HL-60 (cell line): ENCODE measurements around the gene ORMDL2.
"Not testable (repeated sequence)": the region's sequence is repeated elsewhere in the genome, so short reads cannot be mapped to it uniquely, and the experiment has no call there.

Experiments used
- DNase-seq, 2 experiments: peaks; one replicate each; pipeline ENCODE4 v3.0.0-alpha.2; 2010 to 2020; ENCODE audit warnings: low read depth in 1 of 2, low spot score in 1 of 2
- H3K27ac ChIP-seq: fragments of 250-450 bp; sonication (Bioruptor Pico); replicated peaks from 2 replicates; pipeline ENCODE4 v1.5.1; 2020; ENCODE audit warnings: mild to moderate bottlenecking, moderate library complexity
- H3K27me3 ChIP-seq: fragments of 250-450 bp; sonication (Bioruptor Pico); 2 replicates; pipeline ENCODE4 v1.5.1; 2021; ENCODE audit warnings: mild to moderate bottlenecking, moderate library complexity; ENCODE audit not compliant: insufficient read depth, poor library complexity, severe bottlenecking
- H3K4me3 ChIP-seq: replicated peaks from 2 replicates; pipeline ENCODE4 v1.5.1; 2011; ENCODE audit warnings: mild to moderate bottlenecking, control low read depth, low read length; ENCODE audit not compliant: insufficient read depth
- GABPA ChIP-seq: IDR thresholded peaks from 2 replicates; pipeline ENCODE4 v1.6.1; 2012; ENCODE audit warnings: low read depth
- POLR2AphosphoS5 ChIP-seq: IDR thresholded peaks from 2 replicates; pipeline ENCODE4 v1.6.1; 2012; ENCODE audit warnings: low read depth
- SPI1 ChIP-seq: IDR thresholded peaks from 2 replicates; pipeline ENCODE4 v1.6.1; 2012; ENCODE audit warnings: low read depth, mild to moderate bottlenecking, borderline replicate concordance
- TF ChIP-seq, protein P1 (sequence below): IDR thresholded peaks from one replicate; pipeline ENCODE4 v1.5.1; 2011; ENCODE audit warnings: low read length, control low read depth, inconsistent platforms; ENCODE audit not compliant: insufficient read depth
- TF ChIP-seq, protein P2 (sequence below): IDR thresholded peaks from 2 replicates; pipeline ENCODE4 v1.6.1; 2012; ENCODE audit warnings: low read depth; ENCODE audit not compliant: insufficient replicate concordance

ORMDL2 gene

DNA sequence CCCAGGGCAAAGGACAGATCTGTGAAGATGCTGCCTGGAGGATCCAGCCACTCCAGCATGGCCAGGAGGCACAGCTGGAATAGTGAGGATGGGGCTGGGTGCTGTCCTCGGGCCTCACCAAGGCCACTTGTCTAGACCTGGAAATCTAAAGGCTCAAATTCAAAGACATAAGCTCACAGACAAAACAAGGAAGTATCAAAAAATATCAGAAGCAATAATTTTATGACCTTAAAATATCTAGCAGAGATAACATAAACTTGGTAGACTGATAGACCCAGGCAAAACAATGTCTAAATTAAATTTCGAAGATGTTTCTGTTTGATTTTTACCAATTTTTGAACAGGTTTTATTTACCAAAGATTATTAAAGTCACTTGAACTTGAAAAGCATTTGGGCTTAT is 47.5 kb downstream of the ORMDL2 start:
- no peak for DNase-seq
- H3K4me3 ChIP-seq = no peak overlapping the region

DNA sequence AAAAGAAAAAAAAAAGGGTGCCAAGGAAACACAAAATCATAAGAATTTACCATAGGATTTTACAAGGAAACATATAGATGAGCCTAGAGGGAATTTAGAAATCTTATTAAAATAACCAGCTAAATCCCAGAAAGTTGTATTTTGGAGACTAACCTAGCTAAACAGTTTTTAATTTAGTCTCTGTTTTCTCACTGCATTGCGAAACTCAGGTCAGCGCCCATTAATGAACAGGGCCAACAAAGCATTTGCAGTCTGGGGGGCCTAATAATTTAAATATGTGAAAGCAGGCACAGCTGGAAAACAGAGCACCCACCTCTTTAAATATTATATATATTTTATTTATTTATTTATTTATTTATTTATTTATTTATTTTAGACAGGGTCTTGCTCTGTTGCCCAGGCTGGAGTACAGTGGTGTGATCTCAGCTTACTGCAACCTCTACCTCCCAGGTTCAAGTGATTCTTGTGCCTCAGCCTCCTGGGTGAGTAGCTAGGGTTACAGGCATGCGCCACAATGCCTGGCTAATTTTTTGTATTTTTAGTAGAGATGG is 48.7 kb downstream of the ORMDL2 start:
- not testable (repeated sequence) for H3K27me3 ChIP-seq, H3K4me3 ChIP-seq, H3K27ac ChIP-seq, DNase-seq

More for the DNA sequence above, 47.5 kb downstream of the ORMDL2 start:
- no peaks in the 10 kb centered on the region for H3K27me3 ChIP-seq
- H3K27ac ChIP-seq = no peak overlapping the region
- no peak for TF ChIP-seq POLR2AphosphoS5
- TF ChIP-seq SPI1 = no peak
- TF ChIP-seq, protein P1, sequence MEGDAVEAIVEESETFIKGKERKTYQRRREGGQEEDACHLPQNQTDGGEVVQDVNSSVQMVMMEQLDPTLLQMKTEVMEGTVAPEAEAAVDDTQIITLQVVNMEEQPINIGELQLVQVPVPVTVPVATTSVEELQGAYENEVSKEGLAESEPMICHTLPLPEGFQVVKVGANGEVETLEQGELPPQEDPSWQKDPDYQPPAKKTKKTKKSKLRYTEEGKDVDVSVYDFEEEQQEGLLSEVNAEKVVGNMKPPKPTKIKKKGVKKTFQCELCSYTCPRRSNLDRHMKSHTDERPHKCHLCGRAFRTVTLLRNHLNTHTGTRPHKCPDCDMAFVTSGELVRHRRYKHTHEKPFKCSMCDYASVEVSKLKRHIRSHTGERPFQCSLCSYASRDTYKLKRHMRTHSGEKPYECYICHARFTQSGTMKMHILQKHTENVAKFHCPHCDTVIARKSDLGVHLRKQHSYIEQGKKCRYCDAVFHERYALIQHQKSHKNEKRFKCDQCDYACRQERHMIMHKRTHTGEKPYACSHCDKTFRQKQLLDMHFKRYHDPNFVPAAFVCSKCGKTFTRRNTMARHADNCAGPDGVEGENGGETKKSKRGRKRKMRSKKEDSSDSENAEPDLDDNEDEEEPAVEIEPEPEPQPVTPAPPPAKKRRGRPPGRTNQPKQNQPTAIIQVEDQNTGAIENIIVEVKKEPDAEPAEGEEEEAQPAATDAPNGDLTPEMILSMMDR = no peak
- TF ChIP-seq, protein P2, sequence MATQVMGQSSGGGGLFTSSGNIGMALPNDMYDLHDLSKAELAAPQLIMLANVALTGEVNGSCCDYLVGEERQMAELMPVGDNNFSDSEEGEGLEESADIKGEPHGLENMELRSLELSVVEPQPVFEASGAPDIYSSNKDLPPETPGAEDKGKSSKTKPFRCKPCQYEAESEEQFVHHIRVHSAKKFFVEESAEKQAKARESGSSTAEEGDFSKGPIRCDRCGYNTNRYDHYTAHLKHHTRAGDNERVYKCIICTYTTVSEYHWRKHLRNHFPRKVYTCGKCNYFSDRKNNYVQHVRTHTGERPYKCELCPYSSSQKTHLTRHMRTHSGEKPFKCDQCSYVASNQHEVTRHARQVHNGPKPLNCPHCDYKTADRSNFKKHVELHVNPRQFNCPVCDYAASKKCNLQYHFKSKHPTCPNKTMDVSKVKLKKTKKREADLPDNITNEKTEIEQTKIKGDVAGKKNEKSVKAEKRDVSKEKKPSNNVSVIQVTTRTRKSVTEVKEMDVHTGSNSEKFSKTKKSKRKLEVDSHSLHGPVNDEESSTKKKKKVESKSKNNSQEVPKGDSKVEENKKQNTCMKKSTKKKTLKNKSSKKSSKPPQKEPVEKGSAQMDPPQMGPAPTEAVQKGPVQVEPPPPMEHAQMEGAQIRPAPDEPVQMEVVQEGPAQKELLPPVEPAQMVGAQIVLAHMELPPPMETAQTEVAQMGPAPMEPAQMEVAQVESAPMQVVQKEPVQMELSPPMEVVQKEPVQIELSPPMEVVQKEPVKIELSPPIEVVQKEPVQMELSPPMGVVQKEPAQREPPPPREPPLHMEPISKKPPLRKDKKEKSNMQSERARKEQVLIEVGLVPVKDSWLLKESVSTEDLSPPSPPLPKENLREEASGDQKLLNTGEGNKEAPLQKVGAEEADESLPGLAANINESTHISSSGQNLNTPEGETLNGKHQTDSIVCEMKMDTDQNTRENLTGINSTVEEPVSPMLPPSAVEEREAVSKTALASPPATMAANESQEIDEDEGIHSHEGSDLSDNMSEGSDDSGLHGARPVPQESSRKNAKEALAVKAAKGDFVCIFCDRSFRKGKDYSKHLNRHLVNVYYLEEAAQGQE = no peak
- no peak for TF ChIP-seq GABPA
